Effector memory CD8-positive, alpha-beta T cell (primary cell): ENCODE measurements around the gene SLC39A11.
A peak's percentile ranks its signal among the peaks of the same experiment; 100 is the strongest.
"Not testable (repeated sequence)": the region's sequence is repeated elsewhere in the genome, so short reads cannot be mapped to it uniquely, and the experiment has no call there.

Experiments used
- ATAC-seq: fragments of 150-1000 bp; cut with Tn5 transposase; replicated peaks from 2 replicates; pipeline ENCODE4 v1.10.0; 2021; ENCODE audit warnings: mild to moderate bottlenecking, moderate library complexity
- DNase-seq, 3 experiments: peaks; one replicate each; pipeline ENCODE4 v3.0.0; 2021
- H3K27ac Mint-ChIP-seq, 2 donors: one replicate each; pipeline ENCODE4 v1.8.0; 2022; ENCODE audit warnings: mild to moderate bottlenecking in 2 of 2, mixed read lengths in 2 of 2, moderate library complexity in 2 of 2
- H3K27me3 Mint-ChIP-seq, 2 donors: one replicate each; pipeline ENCODE4 v1.8.0; 2022; ENCODE audit warnings: mixed read lengths in 2 of 2
- H3K36me3 Mint-ChIP-seq: one replicate; pipeline ENCODE4 v1.8.0; 2022; ENCODE audit warnings: mild to moderate bottlenecking, moderate library complexity, mixed read lengths; ENCODE audit not compliant: insufficient read depth
- H3K4me1 Mint-ChIP-seq, 2 donors: one replicate each; pipeline ENCODE4 v1.8.0; 2022; ENCODE audit warnings: low read depth in 2 of 2, mixed read lengths in 2 of 2
- H3K4me3 Mint-ChIP-seq, 2 donors: one replicate each; pipeline ENCODE4 v1.8.0; 2022; ENCODE audit warnings: mild to moderate bottlenecking in 2 of 2, mixed read lengths in 2 of 2, moderate library complexity in 2 of 2
- H3K9me3 Mint-ChIP-seq, 2 donors: one replicate each; pipeline ENCODE4 v1.8.0; 2022; ENCODE audit warnings: mixed read lengths in 2 of 2

SLC39A11 gene

DNA sequence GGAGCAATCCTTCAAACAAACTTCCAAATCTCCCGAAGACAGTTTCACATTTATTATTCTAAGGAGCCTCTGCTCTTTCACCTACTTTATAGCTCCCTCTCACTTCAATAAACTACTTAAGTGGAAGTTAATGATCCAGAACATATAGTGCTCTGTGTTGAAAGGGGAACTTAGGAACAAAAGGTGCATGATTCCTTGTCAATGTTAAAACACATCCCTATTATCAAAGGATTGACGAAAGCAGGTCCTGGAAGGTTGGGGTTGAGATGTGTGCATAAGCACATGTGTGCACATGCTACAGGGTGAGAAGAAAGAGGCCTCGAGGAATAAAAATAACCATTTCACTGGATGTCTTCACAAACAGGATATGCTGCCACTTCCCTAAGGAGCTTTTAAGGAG lies 170.3 kb downstream of the SLC39A11 start:
- Mint-ChIP-seq H3K4me3 (no peak overlapping the region), H3K9me3 (no peaks in the 10 kb centered on the region), H3K36me3 (peaks cover 3% of the 10 kb centered on the region), H3K27me3 (no peaks in the 10 kb centered on the region), H3K4me1 (peaks cover 0 to 3% of the 10 kb centered on the region in 2 donors), H3K27ac (no peak overlapping the region)
- no peak for DNase-seq
- no peak for ATAC-seq

- Mint-ChIP-seq H3K36me3 (peaks cover 3% of the 10 kb centered on the region), H3K9me3 (no peaks in the 10 kb centered on the region), H3K27me3 (no peaks in the 10 kb centered on the region), H3K27ac (no peak overlapping the region), H3K4me1 (peaks cover 0 to 3% of the 10 kb centered on the region in 2 donors), H3K4me3 (no peak overlapping the region)
- DNase-seq: no peak
- no peak for ATAC-seq
Measured at GRCh38 chr17:72921347-72922054, 171.0 kb downstream of the SLC39A11 start.

- H3K4me3 Mint-ChIP-seq: no peak overlapping the region
- H3K9me3 Mint-ChIP-seq: no peaks in the 10 kb centered on the region
- no peaks in the 10 kb centered on the region for H3K27me3 Mint-ChIP-seq
- no peak overlapping the region for H3K27ac Mint-ChIP-seq
- ATAC-seq (no peak), DNase-seq (no peak)
- peaks cover 0 to 3% of the 10 kb centered on the region in 2 donors for H3K4me1 Mint-ChIP-seq
- peaks cover 3% of the 10 kb centered on the region for H3K36me3 Mint-ChIP-seq
Measured at GRCh38 chr17:72920513-72920912, 172.0 kb downstream of the SLC39A11 start.

- Mint-ChIP-seq H3K4me1 (peaks cover 0 to 3% of the 10 kb centered on the region in 2 donors), H3K36me3 (peaks cover 13% of the 10 kb centered on the region), H3K4me3 (no peak overlapping the region), H3K27ac (peak overlapping the region in 1 of 2 donors; percentile 3), H3K9me3 (no peaks in the 10 kb centered on the region), H3K27me3 (no peaks in the 10 kb centered on the region)
- DNase-seq (no peak), ATAC-seq (no peak)
Measured at GRCh38 chr17:72916991-72917390, 175.5 kb downstream of the SLC39A11 start.

DNA sequence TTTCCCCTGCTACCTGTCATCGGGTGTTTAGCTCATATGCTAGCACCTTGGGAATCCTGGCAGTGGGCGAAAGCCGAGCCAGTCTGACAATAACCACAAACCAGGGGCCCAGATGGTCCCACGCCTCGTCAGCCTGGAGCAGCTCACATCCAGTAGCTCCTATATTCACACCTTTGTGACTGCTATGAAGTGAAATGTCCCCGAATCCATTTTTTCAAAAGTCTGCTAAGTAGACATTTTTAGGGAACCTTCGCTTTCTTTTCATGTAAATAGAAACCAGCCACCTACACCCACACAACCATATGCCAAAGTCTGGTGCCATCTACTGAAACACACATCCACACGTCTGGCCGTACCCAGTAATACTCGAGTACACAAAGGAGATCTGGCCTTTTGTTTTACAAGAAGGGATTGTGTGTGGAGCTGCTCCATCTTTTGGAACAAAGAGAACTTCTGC lies 176.8 kb downstream of the SLC39A11 start:
- peak overlapping the region in 1 of 2 donors; percentile 25 for H3K27ac Mint-ChIP-seq
- ATAC-seq (no peak), DNase-seq (no peak)
- peaks cover 0 to 3% of the 10 kb centered on the region in 2 donors for H3K4me1 Mint-ChIP-seq
- peaks cover 22% of the 10 kb centered on the region for H3K36me3 Mint-ChIP-seq
- no peaks in the 10 kb centered on the region for H3K27me3 Mint-ChIP-seq
- no peak overlapping the region for H3K4me3 Mint-ChIP-seq
- H3K9me3 Mint-ChIP-seq: no peaks in the 10 kb centered on the region

GRCh38 chr17:72913142-72913682 lies 179.3 kb downstream of the SLC39A11 start:
- ATAC-seq (no peak), DNase-seq (no peak)
- H3K4me3 Mint-ChIP-seq: no peak overlapping the region
- no peaks in the 10 kb centered on the region for H3K9me3 Mint-ChIP-seq
- H3K27me3 Mint-ChIP-seq: no peaks in the 10 kb centered on the region
- H3K4me1 Mint-ChIP-seq: peaks cover 0 to 1% of the 10 kb centered on the region in 2 donors
- no peak overlapping the region for H3K27ac Mint-ChIP-seq
- H3K36me3 Mint-ChIP-seq: peaks cover 24% of the 10 kb centered on the region

DNA sequence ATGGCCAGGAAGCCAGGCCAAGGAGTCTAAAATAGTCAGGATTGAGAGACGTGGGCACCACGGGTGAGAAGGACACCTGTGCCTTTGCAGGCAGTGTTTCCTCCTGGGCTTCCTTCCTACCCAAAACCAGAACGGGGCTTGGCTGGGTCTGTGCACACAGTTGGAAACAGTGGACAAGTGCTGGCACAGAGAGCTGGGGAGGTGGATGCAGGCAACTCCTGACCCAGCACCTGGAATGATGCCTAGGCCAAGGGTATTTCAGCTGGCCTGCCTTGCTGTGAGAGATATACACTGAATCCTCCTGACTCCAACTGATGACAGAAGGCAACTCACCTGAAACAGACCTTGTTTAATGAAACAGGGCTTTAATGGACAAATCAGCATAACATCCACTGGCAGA lies 186.2 kb downstream of the SLC39A11 start:
- no peaks in the 10 kb centered on the region for H3K27me3 Mint-ChIP-seq
- H3K36me3 Mint-ChIP-seq: peaks cover 8% of the 10 kb centered on the region
- ATAC-seq: no peak
- no peak overlapping the region for H3K27ac Mint-ChIP-seq
- no peak for DNase-seq
- H3K4me3 Mint-ChIP-seq: no peak overlapping the region
- no peaks in the 10 kb centered on the region for H3K4me1 Mint-ChIP-seq
- no peaks in the 10 kb centered on the region for H3K9me3 Mint-ChIP-seq

DNA sequence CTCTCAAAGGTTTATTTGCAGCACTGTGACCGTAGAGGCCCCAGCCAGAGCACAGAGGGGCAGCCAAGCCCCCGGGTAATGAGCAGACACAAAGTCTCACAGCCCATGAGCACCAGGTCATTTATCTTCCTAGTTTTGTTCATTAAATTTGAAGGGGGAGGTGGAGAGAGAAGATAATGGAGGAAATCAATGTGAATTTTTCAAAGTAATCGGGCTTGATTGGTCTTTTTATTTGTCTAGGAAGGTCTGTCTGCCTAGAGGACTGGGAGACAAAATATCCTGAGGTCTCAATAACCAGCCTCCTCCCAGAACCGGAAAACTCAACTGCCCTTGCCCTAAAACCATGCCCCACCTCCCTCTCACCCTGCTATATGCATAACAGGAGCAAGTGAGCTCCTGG lies 189.0 kb downstream of the SLC39A11 start:
- H3K27ac Mint-ChIP-seq: no peak overlapping the region
- no peaks in the 10 kb centered on the region for H3K4me1 Mint-ChIP-seq
- no peaks in the 10 kb centered on the region for H3K36me3 Mint-ChIP-seq
- ATAC-seq (no peak), DNase-seq (no peak)
- no peak overlapping the region for H3K4me3 Mint-ChIP-seq
- H3K27me3 Mint-ChIP-seq: no peaks in the 10 kb centered on the region
- no peaks in the 10 kb centered on the region for H3K9me3 Mint-ChIP-seq

DNA sequence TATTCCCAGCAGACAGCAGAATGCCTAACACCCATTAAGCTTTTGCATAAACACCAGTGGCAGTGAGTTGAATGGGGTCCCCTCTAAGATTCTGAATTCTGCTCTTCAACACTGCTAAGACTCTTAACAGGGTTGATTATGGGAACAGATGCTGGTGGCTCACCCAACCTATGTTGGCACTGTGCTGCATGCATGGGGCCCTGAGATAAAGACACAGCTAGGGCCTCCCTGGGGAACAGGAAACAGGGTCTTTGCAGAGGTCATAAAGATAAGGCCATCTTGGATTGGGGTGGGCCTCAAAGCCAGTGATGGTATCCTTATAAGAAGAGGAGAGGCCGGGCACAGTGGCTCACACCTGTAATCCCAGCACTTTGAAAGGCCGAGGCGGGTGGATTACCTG lies 190.8 kb downstream of the SLC39A11 start:
- Mint-ChIP-seq H3K27me3 (no peaks in the 10 kb centered on the region), H3K9me3 (no peaks in the 10 kb centered on the region), H3K4me3 (no peak overlapping the region), H3K4me1 (no peaks in the 10 kb centered on the region), H3K36me3 (no peaks in the 10 kb centered on the region), H3K27ac (no peak overlapping the region)
- ATAC-seq (no peak), DNase-seq (no peak)

DNA sequence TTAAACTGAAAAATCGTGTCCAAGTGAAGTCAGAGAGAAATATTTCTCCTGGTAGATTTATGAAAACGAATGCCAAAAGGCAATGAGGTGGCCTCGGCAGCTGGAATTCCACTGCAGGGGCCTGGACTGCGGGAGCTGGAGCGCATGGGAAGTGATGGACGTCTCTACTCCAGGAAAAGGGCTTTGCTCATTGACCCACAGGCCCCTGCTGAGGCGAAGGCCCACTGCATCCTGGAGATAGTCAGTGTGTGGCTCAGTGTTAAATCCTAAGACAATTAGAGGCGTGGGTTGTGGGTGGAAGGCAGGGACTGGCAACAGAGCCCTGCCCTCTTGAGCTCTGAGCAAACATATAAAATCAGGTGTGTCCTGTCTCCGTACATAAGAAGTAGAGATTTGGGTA lies 191.4 kb downstream of the SLC39A11 start:
- Mint-ChIP-seq H3K36me3 (no peaks in the 10 kb centered on the region), H3K4me3 (no peak overlapping the region), H3K27ac (no peak overlapping the region), H3K9me3 (no peaks in the 10 kb centered on the region), H3K4me1 (no peaks in the 10 kb centered on the region), H3K27me3 (no peaks in the 10 kb centered on the region)
- DNase-seq (no peak), ATAC-seq (no peak)

DNA sequence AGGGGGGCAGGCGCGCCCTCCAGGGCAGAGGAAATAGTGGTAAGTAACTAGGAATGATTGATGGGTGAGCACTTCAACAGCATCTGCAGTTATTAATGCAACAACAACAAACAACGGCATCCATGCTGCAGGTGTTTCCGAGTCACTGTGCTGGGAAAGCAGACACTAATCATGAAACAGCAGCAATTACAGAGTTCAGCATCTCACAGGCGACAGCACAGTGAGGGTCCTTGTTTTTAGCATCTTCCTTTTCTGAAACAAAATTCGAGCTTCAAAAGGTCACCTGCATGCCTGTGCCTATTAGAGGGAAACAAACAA lies 191.9 kb downstream of the SLC39A11 start:
- Mint-ChIP-seq H3K4me3 (no peak overlapping the region), H3K9me3 (no peaks in the 10 kb centered on the region), H3K27me3 (no peaks in the 10 kb centered on the region), H3K36me3 (no peaks in the 10 kb centered on the region), H3K4me1 (no peaks in the 10 kb centered on the region), H3K27ac (no peak overlapping the region)
- ATAC-seq (no peak), DNase-seq (no peak)

- DNase-seq (no peak), ATAC-seq (no peak)
- H3K27ac Mint-ChIP-seq: no peak overlapping the region
- no peak overlapping the region for H3K4me3 Mint-ChIP-seq
- H3K27me3 Mint-ChIP-seq: no peaks in the 10 kb centered on the region
- peaks cover 3% of the 10 kb centered on the region for H3K36me3 Mint-ChIP-seq
- no peaks in the 10 kb centered on the region for H3K9me3 Mint-ChIP-seq
- H3K4me1 Mint-ChIP-seq: no peaks in the 10 kb centered on the region
Measured at GRCh38 chr17:72898725-72899124, 193.8 kb downstream of the SLC39A11 start.

DNA sequence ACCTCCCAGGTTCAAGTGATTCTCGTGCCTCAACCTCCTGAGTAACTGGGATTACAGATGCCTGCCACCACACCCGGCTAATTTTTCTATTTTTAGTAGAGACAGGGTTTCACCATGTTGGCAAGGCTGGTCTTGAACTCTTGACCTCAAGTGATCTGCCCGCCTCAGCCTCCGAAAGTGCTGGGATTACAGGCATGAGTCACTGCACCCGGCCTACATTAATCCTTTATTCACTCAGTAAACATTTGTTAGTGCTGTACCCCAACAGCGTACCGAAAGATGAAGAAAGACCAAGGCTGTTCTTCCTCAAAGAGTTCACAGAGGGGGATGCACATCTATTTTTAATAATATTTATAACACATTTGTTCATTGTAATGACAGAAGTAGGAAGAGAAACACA lies 196.2 kb downstream of the SLC39A11 start:
- not testable (repeated sequence) for H3K36me3 Mint-ChIP-seq, H3K4me3 Mint-ChIP-seq, ATAC-seq, H3K4me1 Mint-ChIP-seq, DNase-seq, H3K9me3 Mint-ChIP-seq, H3K27me3 Mint-ChIP-seq, H3K27ac Mint-ChIP-seq

DNA sequence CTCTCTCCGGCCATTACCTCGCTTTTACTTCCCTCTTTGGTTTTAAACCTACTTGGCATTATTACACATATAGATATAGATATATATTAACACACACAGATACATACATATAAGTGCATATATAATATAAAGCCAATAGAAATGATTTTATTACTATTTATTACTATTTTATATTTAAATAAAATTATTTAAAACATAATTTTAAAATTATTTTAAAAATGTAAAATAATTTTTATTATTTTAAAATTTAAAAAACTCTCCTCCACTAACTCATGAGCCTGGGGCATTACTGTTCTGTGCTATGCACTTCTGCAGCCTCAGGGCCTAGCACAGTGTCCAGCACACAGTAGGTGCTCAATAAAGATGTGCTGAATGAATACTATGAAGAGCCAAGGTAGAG lies 200.9 kb downstream of the SLC39A11 start:
- H3K4me1 Mint-ChIP-seq: no peaks in the 10 kb centered on the region
- no peaks in the 10 kb centered on the region for H3K9me3 Mint-ChIP-seq
- DNase-seq: no peak
- H3K27ac Mint-ChIP-seq: no peak overlapping the region
- no peak for ATAC-seq
- H3K36me3 Mint-ChIP-seq: peaks cover 3% of the 10 kb centered on the region
- no peak overlapping the region for H3K4me3 Mint-ChIP-seq
- H3K27me3 Mint-ChIP-seq: no peaks in the 10 kb centered on the region
